GM12892 (cell line): Measurements from ENCODE around the gene DAP3. TPM values are rescaled to one million over a fixed set of nuclear protein-coding genes. Genes with fewer than 3 reads are reported as not detected.
"Not testable (repeated sequence)": the region's sequence is repeated elsewhere in the genome, so short reads cannot be mapped to it uniquely, and the experiment has no call there.

Experiments
- DNase-seq: peaks from one replicate; pipeline ENCODE4 v3.0.0; 2011; ENCODE audit not compliant: insufficient read length
- FAIRE-seq: peaks from 2 replicates; lab custom pipeline; 2011; peaks lifted over from hg19 to GRCh38; lab: Jason Lieb, UNC
- POLR2A ChIP-seq: IDR thresholded peaks from 2 replicates; pipeline ENCODE4 v1.6.1; 2011; ENCODE audit warnings: low read depth, low read length, control low read depth
- POLR2AphosphoS5 ChIP-seq: IDR thresholded peaks from 2 replicates; pipeline ENCODE4 v1.6.1; 2011; ENCODE audit warnings: low read depth, low read length, control low read depth
- TAF1 ChIP-seq: IDR thresholded peaks from 2 replicates; pipeline ENCODE4 v1.6.1; 2011; ENCODE audit warnings: low read depth, mild to moderate bottlenecking, control low read depth, low read length, borderline replicate concordance
- polyA plus RNA-seq: library from polyadenylated mRNA; unstranded; fragments of >200 nt; gene quantifications from one replicate; pipeline ENCODE4 v1.2.1, GENCODE V29; 2012; ENCODE audit warnings: missing spikeins, inconsistent platforms; ENCODE audit not compliant: missing spikeins

Gene DAP3
- 136 TPM for polyA plus RNA-seq

GRCh38 chr1:155689081-155689607 is at the start of gene DAP3:
TSS of gene DAP3 (plus strand) at chr1:155689091. CDS start at chr1:155709780, 20,689 bp downstream.
- FAIRE-seq (peak; percentile 71), DNase-seq (peak; percentile 81)
- TF ChIP-seq POLR2AphosphoS5: peak; percentile 59
- peak; percentile 78; the same call in 1 of the 2 replicates for TF ChIP-seq POLR2A
- TF ChIP-seq TAF1: peak; percentile 87; the same call in 1 of the 2 replicates

GRCh38 chr1:155640367-155640766 is 48.5 kb upstream of the DAP3 start:
- TF ChIP-seq POLR2A: no peak
- DNase-seq: no peak
- no peak for FAIRE-seq

GRCh38 chr1:155642559-155643180 is 46.2 kb upstream of the DAP3 start:
- not testable (repeated sequence) for DNase-seq

GRCh38 chr1:155643230-155643629 is 45.7 kb upstream of the DAP3 start:
- FAIRE-seq (no peak), DNase-seq (no peak)
- TF ChIP-seq POLR2A: no peak

More at GRCh38 chr1:155642559-155643180, 46.2 kb upstream of the DAP3 start:
- FAIRE-seq: not testable (repeated sequence)

GRCh38 chr1:155645034-155645598 is 43.8 kb upstream of the DAP3 start:
- no peak for DNase-seq
- no peak for TF ChIP-seq TAF1
- no peak for TF ChIP-seq POLR2A
- no peak for TF ChIP-seq POLR2AphosphoS5
- FAIRE-seq: no peak

- DNase-seq (no peak), FAIRE-seq (no peak)
- TF ChIP-seq POLR2AphosphoS5: no peak
- TF ChIP-seq TAF1: no peak
- no peak for TF ChIP-seq POLR2A
These were observed 43.2 kb upstream of the DAP3 start for GRCh38 chr1:155645648-155646047.

- FAIRE-seq: no peak
- TF ChIP-seq POLR2AphosphoS5 (no peak), POLR2A (no peak), TAF1 (no peak)
- DNase-seq: no peak
These were observed 42.6 kb upstream of the DAP3 start for GRCh38 chr1:155646307-155646706.

- FAIRE-seq (no peak), DNase-seq (no peak)
- TF ChIP-seq POLR2A: no peak
- TF ChIP-seq POLR2AphosphoS5: no peak
- no peak for TF ChIP-seq TAF1
These were observed 40.4 kb upstream of the DAP3 start for GRCh38 chr1:155648207-155649147.

- no peak for TF ChIP-seq POLR2AphosphoS5
- DNase-seq: no peak
- no peak for FAIRE-seq
These were observed 39.2 kb upstream of the DAP3 start for GRCh38 chr1:155649676-155650075.

- DNase-seq (no peak), FAIRE-seq (no peak)
- no peak for TF ChIP-seq POLR2AphosphoS5
- TF ChIP-seq TAF1: no peak
- no peak for TF ChIP-seq POLR2A
These were observed 38.6 kb upstream of the DAP3 start for GRCh38 chr1:155650231-155650757.

- no peak for FAIRE-seq
- DNase-seq: no peak
- no peak for TF ChIP-seq POLR2A
- no peak for TF ChIP-seq POLR2AphosphoS5
- no peak for TF ChIP-seq TAF1
These were observed 36.8 kb upstream of the DAP3 start for GRCh38 chr1:155651861-155652661.
